ENCODE data around the gene SCAMP2. TPM values are rescaled to one million over a fixed set of nuclear protein-coding genes. Genes with fewer than 3 reads are reported as not detected.

SCAMP2 gene
- total RNA-seq, 1 experiment from 2014 or later = 30.1 TPM

DNA sequence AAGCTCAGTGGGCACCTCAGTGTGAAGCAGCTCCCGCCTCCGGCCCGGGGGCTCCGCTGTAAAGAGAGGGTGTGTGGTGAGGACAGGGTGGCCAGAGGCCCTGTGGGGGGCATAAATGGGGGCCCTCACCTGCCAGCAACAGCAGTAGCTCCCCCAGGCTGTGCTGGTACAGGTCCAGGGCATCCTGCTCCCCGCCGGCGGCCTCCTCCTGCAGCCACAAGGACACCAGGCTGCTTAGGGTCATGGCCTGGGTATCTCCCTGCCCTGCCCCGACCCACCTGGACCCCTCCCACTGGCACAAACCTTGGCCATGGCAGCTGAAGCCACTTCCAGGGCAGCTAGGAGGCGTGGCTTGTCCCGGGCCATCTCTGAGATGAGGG lies 35.0 kb downstream of the SCAMP2 start:
- H3K27ac ChIP-seq (ENCODE audit: low read length) = no peak overlapping the region
- H3K9ac ChIP-seq (ENCODE audit: low read length) = no peak overlapping the region
- H3K4me1 ChIP-seq (ENCODE audit: insufficient read depth, low read length) = peaks cover 8% of the 10 kb centered on the region
- no peaks in the 10 kb centered on the region for H3K27me3 ChIP-seq (ENCODE audit: low read length)
- no peak overlapping the region for H3K4me3 ChIP-seq (ENCODE audit: low read length)
- no peaks in the 10 kb centered on the region for H3F3A ChIP-seq (ENCODE audit: low read length, unreplicated experiment)
- 0 out of 2 replicates have a peak, but pooled peaks cover 5% of the 10 kb centered on the region for H3K79me2 ChIP-seq (ENCODE audit: low read length)
- no peak overlapping the region for H2AFZ ChIP-seq (ENCODE audit: low read length)
- no peaks in the 10 kb centered on the region for H4K20me1 ChIP-seq (ENCODE audit: low read length)
- TF ChIP-seq CTCF (conservative IDR thresholded peaks at IDR 0.05; ENCODE audit: low read depth, low read length) (no peak), EZH2 (IDR thresholded peaks at IDR 0.05; ENCODE audit: low read length, unreplicated experiment) (no peak), EZH2phosphoT487 (IDR thresholded peaks at IDR 0.05; ENCODE audit: borderline replicate concordance, low read length) (no peak)
- H3K36me3 ChIP-seq (ENCODE audit: low read depth, low read length) = no peaks in the 10 kb centered on the region
- ChIA-PET CTCF (no interaction called here), POLR2A (ENCODE audit: unreplicated experiment) (no interaction called here)
- no peaks in the 10 kb centered on the region for H3K9me3 ChIP-seq (ENCODE audit: low read length)
- DNase-seq (no peak), ATAC-seq (no peak)
- H3K4me2 ChIP-seq (ENCODE audit: low read length) = no peak overlapping the region
- H3K9me2 ChIP-seq (replicated peaks; ENCODE audit: low read length) = no peaks in the 10 kb centered on the region
- no TSS peak for BruUV-seq (replicated peaks)
- intact Hi-C loops (cut with micrococcal nuclease) = no loop called here

GRCh38 chr15:74837482-74838136 lies 35.6 kb downstream of the SCAMP2 start:
- Histone ChIP-seq H3F3A (ENCODE audit: low read length, unreplicated experiment) (no peaks in the 10 kb centered on the region), H2AFZ (ENCODE audit: low read length) (no peak overlapping the region), H3K9me3 (ENCODE audit: low read length) (no peaks in the 10 kb centered on the region), H3K27ac (ENCODE audit: low read length) (no peak overlapping the region), H3K4me2 (ENCODE audit: low read length) (no peak overlapping the region), H4K20me1 (ENCODE audit: low read length) (no peaks in the 10 kb centered on the region), H3K9ac (ENCODE audit: low read length) (no peak overlapping the region), H3K79me2 (ENCODE audit: low read length) (0 out of 2 replicates have a peak, but pooled peaks cover 5% of the 10 kb centered on the region), H3K9me2 (replicated peaks; ENCODE audit: low read length) (no peaks in the 10 kb centered on the region), H3K36me3 (ENCODE audit: low read depth, low read length) (no peaks in the 10 kb centered on the region), H3K4me1 (ENCODE audit: insufficient read depth, low read length) (peaks cover 8% of the 10 kb centered on the region), H3K4me3 (ENCODE audit: low read length) (no peak overlapping the region), H3K27me3 (ENCODE audit: low read length) (no peaks in the 10 kb centered on the region)
- DNase-seq (no peak), ATAC-seq (no peak)
- BruUV-seq (replicated peaks) = no TSS peak
- TF ChIP-seq EZH2phosphoT487 (IDR thresholded peaks at IDR 0.05; ENCODE audit: borderline replicate concordance, low read length) = no peak
- ChIA-PET CTCF (no interaction called here), POLR2A (ENCODE audit: unreplicated experiment) (no interaction called here)
- intact Hi-C loops (cut with micrococcal nuclease) = no loop called here

- H3K27me3 ChIP-seq (ENCODE audit: low read length) = no peaks in the 10 kb centered on the region
- peaks cover 2% of the 10 kb centered on the region for H3K4me1 ChIP-seq (ENCODE audit: insufficient read depth, low read length)
- ATAC-seq = no peak
- no peak overlapping the region for H2AFZ ChIP-seq (ENCODE audit: low read length)
- H4K20me1 ChIP-seq (ENCODE audit: low read length) = no peaks in the 10 kb centered on the region
- no peak overlapping the region for H3K4me2 ChIP-seq (ENCODE audit: low read length)
- H3K9me3 ChIP-seq (ENCODE audit: low read length) = no peaks in the 10 kb centered on the region
- H3K4me3 ChIP-seq (ENCODE audit: low read length) = no peak overlapping the region
- H3K36me3 ChIP-seq (ENCODE audit: low read depth, low read length) = no peaks in the 10 kb centered on the region
- no peak for DNase-seq
- no peak overlapping the region for H3K27ac ChIP-seq (ENCODE audit: low read length)
- BruUV-seq (replicated peaks) = no TSS peak
- no peaks in the 10 kb centered on the region for H3F3A ChIP-seq (ENCODE audit: low read length, unreplicated experiment)
- ChIA-PET POLR2A (ENCODE audit: unreplicated experiment) (no interaction called here), CTCF (interaction anchor here (0.7 kb wide), 1 partner anchor 47 kb away, joined by 3 read pairs; no protein-coding TSS in a partner anchor)
- no peak for TF ChIP-seq EZH2 (IDR thresholded peaks at IDR 0.05; ENCODE audit: low read length, unreplicated experiment)
- TF ChIP-seq EZH2phosphoT487 (IDR thresholded peaks at IDR 0.05; ENCODE audit: borderline replicate concordance, low read length) = no peak
- no peak for TF ChIP-seq CTCF (conservative IDR thresholded peaks at IDR 0.05; ENCODE audit: low read depth, low read length)
- no peaks in the 10 kb centered on the region for H3K9me2 ChIP-seq (replicated peaks; ENCODE audit: low read length)
- intact Hi-C loops (cut with micrococcal nuclease) = no loop called here
- H3K9ac ChIP-seq (ENCODE audit: low read length) = no peak overlapping the region
- H3K79me2 ChIP-seq (ENCODE audit: low read length) = 0 out of 2 replicates have a peak, but pooled peaks cover 2% of the 10 kb centered on the region
Measured at GRCh38 chr15:74836846-74837245, 36.3 kb downstream of the SCAMP2 start.
